Measurements from ENCODE around the gene ZCCHC14.
"Not testable (repeated sequence)": the region's sequence is repeated elsewhere in the genome, so short reads cannot be mapped to it uniquely, and the experiment has no call there.

ZCCHC14 gene

DNA sequence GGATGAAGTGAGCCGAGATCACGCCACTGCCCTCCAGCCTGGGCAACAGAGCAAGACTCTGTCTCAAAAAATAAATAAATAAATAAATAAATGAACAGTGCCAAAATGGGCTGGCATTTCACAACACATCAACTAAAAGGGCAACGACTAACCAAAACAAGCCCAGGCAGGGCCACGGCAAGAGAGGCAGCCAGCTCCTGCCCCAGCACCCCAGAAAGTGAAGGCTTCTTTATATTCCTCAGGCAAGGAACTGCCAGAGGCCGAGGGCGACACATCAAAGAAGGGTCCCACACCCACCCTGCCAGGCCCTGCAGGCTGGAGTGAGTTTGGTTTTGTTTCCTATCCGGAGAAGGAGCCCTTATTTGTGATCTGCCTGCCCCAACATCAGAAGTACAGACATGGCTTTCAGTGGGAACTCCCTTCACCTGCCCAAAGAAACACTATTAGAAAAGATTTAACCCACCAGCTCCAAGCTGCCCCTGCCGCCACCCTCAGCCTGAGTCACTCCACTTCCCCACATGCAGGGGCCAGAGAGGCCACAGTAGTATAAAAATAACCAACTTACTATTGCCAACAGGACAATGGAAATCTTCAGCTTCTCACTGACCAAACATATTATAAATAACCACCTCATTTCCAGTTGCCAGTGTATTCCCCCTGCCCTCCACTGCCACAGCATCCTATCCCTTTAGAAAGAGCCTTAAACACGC is 117.2 kb downstream of the ZCCHC14 start:
- no peak for DNase-seq

DNA sequence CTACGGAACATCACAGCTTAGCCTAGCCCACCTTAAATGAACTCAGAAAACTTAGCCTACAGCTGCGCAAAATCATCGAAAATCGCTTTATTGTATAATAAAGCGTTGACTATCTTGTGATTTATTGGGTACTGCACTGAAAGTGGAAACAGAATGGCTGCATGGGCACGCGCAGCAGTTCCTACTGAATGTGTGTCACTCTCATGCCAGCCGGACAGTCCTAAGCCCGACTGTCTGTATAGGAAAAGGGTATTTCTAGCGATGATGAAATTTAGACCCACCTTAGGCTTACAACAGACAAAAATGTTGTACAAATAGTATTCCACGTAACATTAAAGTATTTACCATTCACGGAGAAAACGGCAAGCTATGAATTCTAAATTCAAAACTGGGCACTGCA is 118.5 kb downstream of the ZCCHC14 start:
- DNase-seq: no peak

DNA sequence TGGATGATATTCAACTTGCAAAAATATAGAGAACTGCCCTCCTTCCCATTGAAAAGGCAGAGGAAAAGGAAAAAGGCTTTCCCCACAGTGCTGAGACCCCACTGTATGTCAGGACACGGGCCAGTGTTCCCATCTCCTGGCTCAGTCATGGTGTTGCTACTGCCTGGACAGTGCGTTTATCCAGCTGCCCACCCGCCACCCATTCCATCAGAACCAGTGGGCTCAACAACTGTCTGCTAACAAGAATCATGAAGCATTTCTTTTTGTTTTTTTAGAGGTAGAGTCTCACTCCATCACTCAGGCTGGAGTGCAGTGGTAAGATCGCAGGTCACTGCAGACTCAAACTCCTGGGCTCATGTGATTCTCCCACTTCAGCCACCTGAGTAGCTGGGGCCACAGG is 120.5 kb downstream of the ZCCHC14 start:
- DNase-seq: no peak

DNA sequence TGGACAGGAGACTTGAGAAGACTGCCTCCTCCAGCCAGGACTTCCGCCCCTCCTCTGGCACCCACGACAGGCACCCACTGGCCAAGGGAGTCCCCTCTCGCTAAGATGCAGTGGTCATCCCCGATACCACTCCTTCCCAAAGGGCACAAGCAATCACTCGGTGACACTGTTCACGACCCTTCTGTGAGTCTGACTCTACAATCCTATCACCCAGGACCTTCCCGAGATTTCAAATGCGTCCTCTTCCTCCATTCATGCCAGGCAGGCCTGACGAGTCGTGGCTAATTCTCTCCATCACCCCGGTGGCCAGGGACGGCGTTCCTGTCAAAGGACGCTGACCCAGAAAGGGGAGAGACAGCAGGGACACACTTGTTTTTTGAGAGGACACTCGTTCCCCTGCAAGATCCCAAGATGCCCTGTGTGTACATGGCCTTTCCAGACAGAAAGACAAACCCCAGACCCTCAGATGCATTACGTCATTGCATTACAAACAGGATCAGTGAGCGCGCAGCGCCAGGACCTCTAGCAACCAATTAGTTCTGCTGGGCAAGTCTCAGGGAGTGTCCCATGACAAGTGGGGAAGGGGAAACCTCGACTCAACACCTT is 121.5 kb downstream of the ZCCHC14 start:
- no peak for DNase-seq

DNA sequence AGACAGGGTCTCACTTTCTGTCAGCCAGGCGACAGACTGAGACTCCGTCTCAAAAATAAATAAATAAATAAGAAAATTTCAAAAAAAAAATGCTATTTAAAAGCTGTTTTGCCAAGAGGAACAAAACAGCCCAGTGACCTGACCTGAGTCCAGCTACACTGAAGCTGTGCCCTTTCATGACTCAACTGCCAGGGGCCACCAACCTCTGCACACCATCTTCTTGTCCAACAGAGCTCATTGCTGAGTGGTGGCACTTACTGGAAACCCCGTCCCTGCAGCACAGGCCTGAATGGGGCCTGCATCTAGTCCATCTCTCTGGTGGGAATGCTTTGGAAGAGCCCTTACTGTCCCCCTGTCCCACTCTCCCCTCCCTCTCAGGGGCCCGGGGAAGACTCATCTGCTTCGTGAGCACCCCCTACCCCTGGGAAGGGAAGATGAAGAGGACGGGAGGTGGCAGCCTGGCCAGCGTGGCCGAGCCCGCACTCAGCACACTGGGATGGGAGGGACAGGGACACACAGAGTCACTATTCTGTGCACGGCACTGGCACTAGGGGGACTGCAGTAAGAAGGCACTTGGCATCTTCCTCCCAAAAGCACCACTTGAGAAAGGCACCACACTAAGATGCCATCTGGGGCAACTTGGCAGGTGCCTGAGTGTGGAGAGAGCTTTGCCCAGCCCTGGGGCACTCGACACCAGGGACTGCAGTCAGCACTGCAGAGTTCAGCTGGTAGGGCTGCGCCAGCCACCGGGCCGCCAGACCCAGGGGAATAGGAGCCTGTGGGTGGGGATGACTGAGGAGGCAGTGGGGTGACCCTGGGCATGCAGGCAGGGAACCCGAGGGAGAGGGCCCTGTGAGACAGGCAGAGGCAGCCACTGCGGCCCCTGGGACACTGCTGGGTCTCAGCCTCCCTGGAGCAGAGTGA is 122.8 kb downstream of the ZCCHC14 start:
- DNase-seq: no peak

DNA sequence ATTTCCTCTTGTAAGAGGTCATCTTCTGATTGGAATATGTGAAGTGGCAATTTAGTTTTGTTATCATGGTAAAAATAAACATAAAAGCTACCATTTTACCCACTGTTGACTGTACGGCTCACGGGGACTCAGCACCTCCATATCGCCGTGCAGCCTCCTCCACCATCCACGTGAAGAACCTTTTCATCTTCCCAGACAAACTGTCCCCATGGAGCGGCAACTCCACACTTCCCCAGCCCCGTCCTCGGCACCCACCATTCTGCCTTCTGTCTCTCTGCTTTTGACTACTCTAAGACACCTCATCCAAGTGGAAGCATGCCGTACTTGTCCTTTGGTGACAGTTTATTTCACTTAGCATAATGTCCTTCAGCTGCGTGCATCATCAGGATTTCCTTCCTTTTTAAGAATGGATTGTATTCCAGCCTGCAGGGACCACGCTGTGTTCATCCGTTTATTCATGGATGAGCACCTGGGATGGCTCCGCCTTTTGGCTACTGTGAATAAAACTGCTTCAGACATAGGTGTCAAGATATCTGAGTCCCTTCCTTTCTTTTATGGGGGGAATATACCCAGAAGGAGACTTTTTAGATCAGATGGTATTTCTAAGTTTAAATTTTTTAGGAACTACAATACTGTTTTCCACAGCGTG is 123.6 kb downstream of the ZCCHC14 start:
- no peak for DNase-seq

DNA sequence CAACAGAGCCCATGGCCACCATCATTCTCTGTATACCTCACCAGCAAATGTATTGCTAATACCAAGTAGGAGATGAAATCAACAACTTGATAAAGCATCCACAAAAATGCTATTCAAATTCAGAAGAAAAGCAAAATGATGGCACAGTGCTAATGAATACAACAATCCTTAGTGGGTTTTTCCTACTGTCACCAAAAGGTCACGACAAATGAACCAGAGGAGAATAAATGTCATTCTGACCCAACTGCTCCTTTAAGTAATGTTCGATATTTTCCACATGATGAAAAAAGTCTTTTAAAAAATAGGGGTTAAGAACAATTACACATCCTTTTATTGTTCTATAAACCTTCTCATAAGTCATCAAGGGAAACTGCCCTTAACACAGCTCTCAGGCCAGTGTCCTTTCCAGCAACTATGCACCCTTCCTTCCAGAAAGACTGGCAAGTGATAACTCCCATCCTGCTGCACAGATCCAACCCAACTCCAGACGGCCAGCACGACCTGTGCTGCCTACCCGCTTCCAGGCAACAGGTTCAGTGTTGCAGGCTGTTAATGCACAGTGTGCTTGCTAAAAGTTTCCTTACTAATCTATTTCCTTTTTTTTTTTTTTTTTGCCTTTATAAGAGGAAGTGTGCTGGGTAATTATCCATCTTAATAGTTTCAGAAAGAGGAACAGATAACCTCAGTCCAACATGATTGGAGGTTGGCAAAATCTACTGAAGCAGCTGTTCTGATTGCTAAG is 124.6 kb downstream of the ZCCHC14 start:
- DNase-seq: no peak

DNA sequence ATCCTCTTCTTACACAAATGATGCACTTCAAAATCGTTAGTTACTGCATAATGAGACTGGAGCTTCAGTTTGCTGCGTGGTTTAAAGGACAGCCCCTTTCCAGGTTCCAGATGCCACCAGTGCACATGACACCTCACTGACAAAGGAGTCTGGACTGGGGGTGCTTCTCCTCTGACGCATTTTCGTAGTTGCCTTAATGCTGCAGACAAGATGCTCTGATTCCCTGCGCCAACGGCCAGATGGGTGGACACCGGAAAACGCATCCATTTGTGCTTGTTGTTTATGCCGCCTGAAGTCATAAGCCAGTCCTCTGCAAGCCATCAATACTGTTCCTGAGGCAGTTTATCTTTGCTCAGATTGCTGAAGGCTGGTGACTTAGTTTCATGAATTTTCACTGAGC is 125.3 kb downstream of the ZCCHC14 start:
- no peak for DNase-seq

DNA sequence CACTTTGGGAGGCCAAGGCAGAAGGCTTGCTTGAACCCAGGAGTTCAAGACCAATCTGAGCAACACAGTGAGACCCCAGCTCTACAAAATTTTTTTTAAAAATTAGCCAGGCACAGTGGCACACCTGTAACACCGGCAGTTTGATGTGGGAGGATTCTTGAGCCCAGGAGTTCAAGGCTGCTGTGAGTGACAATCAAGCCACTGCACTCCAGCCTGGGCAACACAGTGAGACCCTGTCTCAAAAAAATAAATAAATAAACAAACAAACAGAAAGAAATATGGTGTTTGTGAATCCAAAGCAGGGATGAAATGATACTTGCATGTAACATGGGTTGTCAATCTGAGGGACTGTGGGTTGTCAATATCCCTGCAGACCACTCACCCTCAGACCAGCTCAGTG is 125.9 kb downstream of the ZCCHC14 start:
- DNase-seq: no peak

DNA sequence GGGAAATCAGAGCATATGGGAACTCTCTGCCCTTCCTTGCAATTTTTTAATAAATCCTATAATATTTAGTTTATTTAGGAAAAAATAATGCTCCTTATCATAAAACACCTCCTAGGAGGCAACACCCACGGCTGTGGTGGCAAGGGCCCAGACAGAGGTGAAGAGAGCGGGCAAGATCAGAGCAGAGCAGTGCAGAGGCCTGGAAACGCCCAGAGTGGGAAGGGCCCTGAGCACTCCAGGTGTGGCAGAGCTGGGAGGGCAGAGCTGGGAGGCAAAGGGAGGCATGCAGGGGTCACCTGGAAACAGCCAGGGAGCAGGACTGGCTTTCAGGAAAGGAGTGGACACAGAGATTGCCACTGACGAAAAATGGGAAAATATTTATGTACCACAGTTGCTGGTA is 126.5 kb downstream of the ZCCHC14 start:
- no peak for DNase-seq

DNA sequence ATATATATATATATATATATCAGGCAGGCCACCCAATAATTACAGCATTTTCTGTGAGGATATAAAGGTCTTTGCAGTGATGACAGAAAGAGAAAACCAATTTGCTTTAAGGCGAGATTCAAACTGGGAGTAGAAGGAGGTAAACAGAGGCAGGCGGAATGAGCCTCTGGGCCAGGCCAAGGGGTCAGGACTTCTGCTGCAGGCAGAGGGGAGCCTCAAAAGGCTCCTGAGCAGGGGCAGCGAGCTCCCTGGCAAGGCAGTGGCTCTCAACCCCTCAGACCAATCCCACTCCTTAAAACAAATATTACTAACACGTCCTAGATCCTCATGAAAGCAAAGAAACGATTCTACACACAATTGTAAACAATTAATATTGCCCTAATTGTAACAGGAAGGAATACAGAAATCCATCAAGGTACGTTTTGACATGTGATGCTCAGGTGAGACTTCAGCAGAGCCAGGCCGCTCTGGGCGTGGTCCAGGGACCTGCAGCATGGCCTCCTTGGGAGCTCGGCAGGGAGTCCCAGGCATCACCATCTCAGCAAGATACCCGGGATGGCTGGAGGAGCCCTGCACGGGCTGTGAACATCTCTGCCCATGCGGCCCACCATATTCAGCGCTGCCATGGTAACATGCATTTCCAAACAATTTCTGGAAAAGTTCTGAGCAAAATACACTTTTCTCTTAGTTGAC is 127.7 kb downstream of the ZCCHC14 start:
- no peak for DNase-seq

DNA sequence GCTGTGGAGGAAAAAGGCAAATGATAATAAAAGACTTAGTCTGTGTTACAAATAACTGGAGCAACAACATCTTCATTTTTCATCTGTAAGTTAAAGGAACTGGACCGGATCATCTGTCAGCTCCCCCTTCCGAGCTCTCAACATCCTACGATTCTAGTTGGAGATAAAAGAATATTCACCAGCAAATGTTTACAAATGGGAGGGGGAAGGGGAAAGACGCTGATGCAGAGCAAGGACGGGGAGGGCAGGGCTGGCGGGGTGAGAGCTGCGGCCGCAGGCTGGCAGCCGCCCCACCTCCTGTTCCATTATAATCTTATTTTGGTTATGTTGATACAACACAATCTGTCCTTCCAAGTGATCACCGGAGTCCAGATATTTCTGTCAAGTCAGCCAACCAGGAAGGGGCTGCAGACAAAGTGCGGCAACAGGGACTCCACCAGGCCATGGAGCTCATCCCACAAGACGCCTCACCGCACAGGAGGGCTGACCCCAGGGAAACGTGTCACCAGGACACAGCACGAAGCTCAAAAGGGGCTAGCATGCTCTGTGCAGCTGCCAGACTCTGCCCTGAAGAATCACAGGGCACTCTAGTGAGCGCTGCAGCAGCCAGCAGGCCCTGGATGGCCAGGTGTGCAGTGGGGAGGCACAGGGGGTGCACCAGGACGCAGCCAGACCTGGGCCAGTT is 128.9 kb downstream of the ZCCHC14 start:
- no peak for DNase-seq

DNA sequence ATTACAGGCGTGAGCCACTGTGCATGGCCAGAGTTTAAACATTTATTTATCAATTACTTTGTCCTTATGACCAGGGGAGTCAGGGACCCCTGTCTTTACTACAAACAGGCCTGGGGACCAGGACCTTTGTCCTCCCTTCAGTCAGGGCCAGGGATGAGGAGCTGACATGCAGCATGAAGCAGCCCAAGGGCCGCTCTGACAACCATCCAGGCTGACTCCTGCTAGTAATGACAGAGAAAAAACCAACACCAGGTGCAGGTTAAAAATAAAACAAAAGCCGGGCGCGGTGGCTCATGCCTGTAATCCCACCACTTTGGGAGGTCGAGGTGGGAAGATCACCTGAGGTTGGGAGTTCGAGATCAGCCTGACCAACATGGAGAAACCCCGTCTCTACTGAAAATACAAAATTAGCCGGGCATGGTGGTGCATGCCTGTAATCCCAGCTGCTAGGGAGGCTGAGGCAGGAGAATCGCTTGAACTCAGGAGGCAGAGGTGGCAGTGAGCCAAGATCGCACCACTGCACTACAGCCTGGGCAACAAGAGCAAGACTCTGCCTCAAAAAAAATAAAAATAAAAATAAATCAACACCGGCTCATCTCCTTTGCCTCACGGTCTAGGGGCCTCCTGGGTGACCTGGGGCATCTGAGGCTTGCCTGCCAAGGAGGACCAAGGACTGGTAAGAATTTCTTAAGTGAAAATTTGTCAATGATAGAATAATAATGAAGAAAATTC is 129.8 kb downstream of the ZCCHC14 start:
- DNase-seq: not testable (repeated sequence)

DNA sequence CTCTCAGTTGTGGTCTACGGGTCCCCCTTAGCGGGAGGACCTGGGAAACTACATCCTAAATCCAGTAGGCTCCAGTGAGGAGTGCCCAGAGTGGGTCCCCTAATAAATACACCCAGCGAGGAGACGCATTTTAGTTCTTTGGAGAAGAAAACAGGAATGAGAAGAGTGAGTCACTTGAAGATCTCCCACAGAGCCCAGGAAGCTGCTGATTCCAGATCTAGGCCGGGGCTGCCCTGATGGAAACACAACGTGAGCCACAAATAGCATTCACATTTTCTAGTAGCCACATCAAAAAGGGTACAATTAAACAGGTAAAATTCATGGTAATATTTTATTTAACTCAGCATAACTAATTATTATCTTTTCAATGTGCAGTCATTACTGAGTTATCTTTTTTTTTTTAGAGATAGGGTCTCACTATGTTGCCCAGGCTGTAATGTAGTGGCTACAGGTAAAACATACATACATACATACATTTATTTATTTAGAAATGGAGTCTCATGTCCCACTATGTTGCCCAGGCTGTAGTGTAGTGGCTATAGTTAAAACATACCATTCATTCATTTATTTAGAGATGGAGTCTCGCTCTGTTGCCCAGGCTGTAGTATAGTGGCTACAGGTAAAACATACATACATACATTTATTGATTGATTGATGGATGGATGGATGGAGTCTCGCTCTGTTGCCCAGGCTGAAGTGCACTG is 130.8 kb downstream of the ZCCHC14 start:
- no peak for DNase-seq

DNA sequence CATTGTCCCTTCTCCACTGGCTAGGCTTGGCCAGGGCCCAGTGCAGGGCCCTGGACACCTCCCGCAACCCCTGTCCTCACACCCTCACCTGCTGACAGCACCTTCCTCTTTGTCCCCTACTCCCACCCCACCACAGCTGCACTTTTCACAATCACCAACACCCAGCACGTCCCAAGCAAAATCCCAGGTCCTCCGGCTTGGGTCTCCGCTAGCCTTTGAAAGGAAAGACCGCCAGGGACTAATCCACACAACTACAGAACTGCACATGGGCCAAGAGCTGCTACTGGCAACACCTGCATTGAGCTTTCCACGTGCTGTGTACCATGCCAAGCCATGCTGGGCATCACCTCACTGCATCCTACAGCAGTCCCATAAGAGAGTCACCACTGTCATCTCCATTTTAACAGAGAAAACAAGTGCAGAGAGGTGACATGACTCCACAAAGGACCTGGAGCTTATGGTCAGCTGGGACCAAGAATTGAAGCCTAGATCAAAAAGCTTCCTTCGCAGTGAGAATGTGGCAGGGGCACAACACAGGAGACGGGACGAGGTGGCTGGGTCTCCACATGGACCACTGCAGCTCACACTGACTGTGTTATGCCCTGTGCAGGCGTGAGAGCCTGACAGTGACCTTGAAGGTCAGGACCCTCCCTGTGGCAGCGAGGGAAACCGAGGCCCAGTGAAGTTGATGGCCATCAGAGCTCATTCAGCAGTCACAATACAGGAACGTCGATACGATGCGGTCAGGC is 131.8 kb downstream of the ZCCHC14 start:
- no peak for DNase-seq

DNA sequence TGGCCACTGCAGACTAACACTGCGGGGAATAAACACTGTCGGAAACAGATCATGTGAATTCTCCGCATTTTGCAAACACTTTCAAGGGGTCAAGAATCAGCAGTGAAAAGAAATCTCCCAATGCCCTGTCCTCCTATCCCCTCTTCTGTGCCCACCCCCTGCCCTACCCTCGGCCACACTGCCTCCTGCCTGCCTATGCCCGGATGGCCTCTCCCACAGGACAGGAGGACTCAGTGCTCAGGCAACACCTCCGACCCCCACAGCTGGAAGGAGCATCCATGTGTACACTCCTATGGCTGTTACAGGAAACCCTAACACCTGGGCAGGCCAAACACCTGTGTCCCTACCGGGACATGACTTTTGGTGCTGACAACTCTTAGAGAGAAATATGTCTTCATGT is 133.7 kb downstream of the ZCCHC14 start:
- no peak for DNase-seq

DNA sequence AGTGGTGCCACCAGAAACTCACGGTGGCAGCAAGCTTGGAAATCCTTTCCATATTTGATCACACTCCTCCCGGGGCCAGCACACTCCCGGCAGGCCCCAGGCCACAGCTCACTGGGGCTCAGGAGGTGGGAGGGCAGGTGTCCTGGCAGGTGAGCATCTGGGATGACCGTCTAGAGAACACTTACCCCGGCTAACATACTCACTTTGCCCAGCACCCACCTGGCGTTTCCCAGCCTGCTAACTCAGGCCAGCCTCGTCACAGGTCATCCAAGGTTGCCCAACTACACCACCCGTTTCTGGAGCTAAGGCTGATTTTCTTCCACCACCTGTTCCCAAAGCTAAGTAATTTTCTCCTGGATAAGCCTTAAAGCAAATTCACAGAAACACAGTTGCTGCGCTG is 134.1 kb downstream of the ZCCHC14 start:
- DNase-seq: no peak

DNA sequence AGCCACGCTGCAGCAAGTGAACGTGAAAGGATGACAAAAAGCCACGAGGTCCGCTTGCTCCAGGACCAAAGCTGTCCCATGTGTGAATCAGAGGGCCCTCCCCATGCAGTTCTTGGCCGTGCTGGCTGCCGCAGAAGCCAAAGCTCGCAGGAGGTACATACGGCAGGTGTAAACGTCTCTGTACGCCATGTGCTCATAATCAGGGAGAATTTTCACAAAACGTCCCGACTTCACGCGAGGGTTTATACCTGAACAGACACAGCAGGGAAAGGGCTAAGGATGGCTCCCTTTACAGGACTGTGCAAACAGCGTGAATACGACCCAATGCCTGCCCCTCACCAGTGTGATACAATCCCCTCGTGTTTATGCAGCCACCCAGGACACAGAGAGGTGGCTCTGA is 134.6 kb downstream of the ZCCHC14 start:
- no peak for DNase-seq

DNA sequence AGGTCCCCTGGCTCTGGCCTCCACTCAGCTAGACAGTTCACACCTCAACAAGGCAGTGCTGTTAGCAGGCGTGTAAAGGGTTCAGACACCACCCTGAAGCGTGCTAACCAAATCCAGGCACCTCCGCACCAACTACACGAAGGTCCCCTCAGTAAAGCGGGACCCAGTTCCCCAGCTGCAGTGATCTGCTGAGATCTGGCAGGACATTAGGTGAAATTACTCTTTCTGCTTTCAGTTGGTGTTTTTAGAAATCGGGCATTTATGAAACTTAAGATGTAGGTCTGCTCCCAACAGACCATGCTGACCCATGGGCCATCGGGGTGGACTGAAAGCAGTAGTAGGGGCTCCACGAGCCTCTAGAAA is 136.4 kb downstream of the ZCCHC14 start:
- DNase-seq: no peak
